ENCODE data around the gene RGP1.

The RGP1 gene

DNA sequence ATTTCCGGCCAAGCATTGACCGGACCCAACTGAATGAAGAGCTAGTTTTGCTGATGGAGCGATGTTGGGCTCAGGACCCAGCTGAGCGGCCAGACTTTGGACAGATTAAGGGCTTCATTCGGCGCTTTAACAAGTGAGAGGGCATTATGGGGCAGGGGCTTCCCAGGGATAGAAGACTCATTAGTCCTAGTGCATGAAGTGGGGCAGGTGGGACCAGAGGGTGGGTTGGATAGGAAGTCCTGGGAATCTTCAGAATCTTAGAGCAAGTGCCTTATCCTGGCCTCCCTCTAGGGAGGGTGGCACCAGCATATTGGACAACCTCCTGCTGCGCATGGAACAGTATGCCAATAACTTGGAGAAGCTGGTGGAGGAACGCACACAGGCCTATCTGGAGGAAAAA is 57.0 kb downstream of the RGP1 start:
- H3K4me3 ChIP-seq (ENCODE audit: low read depth, low read length): no peak overlapping the region
- no peak overlapping the region for H3K27ac ChIP-seq
- no peak for DNase-seq
- TF ChIP-seq, protein P1, sequence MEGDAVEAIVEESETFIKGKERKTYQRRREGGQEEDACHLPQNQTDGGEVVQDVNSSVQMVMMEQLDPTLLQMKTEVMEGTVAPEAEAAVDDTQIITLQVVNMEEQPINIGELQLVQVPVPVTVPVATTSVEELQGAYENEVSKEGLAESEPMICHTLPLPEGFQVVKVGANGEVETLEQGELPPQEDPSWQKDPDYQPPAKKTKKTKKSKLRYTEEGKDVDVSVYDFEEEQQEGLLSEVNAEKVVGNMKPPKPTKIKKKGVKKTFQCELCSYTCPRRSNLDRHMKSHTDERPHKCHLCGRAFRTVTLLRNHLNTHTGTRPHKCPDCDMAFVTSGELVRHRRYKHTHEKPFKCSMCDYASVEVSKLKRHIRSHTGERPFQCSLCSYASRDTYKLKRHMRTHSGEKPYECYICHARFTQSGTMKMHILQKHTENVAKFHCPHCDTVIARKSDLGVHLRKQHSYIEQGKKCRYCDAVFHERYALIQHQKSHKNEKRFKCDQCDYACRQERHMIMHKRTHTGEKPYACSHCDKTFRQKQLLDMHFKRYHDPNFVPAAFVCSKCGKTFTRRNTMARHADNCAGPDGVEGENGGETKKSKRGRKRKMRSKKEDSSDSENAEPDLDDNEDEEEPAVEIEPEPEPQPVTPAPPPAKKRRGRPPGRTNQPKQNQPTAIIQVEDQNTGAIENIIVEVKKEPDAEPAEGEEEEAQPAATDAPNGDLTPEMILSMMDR (IDR thresholded peaks at IDR 0.05; ENCODE audit: low read depth, low read length, missing control alignments): no peak
- in situ Hi-C loops (cut with HindIII; ENCODE audit: low pct_ligation_motif_present, low sequenced_read_pairs): no loop called here
- H3K27me3 ChIP-seq (replicated peaks): no peaks in the 10 kb centered on the region
- H3K36me3 ChIP-seq (replicated peaks): peaks cover 5% of the 10 kb centered on the region

Data from brain microvascular endothelial cell (primary cell).